SK-N-SH treated with all-trans-retinoic acid at 6 μM for 48 hours (cell line): ENCODE measurements around the gene P2RY14.

Experiments
- ARNTL ChIP-seq: fragments of 450-650 bp; formaldehyde crosslinking; IDR thresholded peaks from 2 replicates; pipeline ENCODE4 v1.5.0; 2020; ENCODE audit warnings: low read depth, mild to moderate bottlenecking, moderate library complexity, borderline replicate concordance
- CREB5 ChIP-seq: fragments of 250-450 bp; sonication (Bioruptor Pico); IDR thresholded peaks from 2 replicates; pipeline ENCODE4 v1.5.1; 2020; ENCODE audit warnings: low read depth, mild to moderate bottlenecking, moderate library complexity
- RARB ChIP-seq: fragments of 250-450 bp; sonication (Bioruptor Pico); IDR thresholded peaks from 2 replicates; pipeline ENCODE4 v1.8.0; 2021; ENCODE audit warnings: mild to moderate bottlenecking, moderate library complexity
- ZFP30 ChIP-seq: fragments of 450-650 bp; formaldehyde crosslinking; IDR thresholded peaks from 2 replicates; pipeline ENCODE4 v1.5.0; 2022; ENCODE audit warnings: mild to moderate bottlenecking, moderate library complexity
- ZNF565 ChIP-seq: fragments of 450-650 bp; formaldehyde crosslinking; conservative IDR thresholded peaks from 2 replicates; pipeline ENCODE4 v1.5.0; 2020; ENCODE audit warnings: low read depth, mild to moderate bottlenecking, moderate library complexity
- TF ChIP-seq, protein P1 (sequence below): fragments of 250-450 bp; sonication (Bioruptor Pico); IDR thresholded peaks from 2 replicates; pipeline ENCODE4 v1.8.0; 2021; ENCODE audit warnings: low read depth, mild to moderate bottlenecking, moderate library complexity, borderline replicate concordance

- TF ChIP-seq ZFP30 (CRISPR knock-in tag) (no peak), ARNTL (CRISPR knock-in tag) (no peak), RARB (CRISPR knock-in tag) (no peak), ZNF565 (CRISPR knock-in tag) (no peak), CREB5 (CRISPR knock-in tag) (no peak)
- TF ChIP-seq, protein P1, sequence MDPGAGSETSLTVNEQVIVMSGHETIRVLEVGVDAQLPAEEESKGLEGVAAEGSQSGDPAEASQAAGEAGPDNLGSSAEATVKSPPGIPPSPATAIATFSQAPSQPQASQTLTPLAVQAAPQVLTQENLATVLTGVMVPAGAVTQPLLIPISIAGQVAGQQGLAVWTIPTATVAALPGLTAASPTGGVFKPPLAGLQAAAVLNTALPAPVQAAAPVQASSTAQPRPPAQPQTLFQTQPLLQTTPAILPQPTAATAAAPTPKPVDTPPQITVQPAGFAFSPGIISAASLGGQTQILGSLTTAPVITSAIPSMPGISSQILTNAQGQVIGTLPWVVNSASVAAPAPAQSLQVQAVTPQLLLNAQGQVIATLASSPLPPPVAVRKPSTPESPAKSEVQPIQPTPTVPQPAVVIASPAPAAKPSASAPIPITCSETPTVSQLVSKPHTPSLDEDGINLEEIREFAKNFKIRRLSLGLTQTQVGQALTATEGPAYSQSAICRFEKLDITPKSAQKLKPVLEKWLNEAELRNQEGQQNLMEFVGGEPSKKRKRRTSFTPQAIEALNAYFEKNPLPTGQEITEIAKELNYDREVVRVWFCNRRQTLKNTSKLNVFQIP: no peak
Measured at GRCh38 chr3:151192545-151192944, 85.8 kb downstream of the P2RY14 start.
